NCI-H146 (cell line): Measurements from ENCODE around the gene FUS.
"Not testable (repeated sequence)": the region's sequence is repeated elsewhere in the genome, so short reads cannot be mapped to it uniquely, and the experiment has no call there.

Experiments
- DNase-seq: peaks from one replicate; lab custom pipeline; 2025; lab: John Stamatoyannopoulos, UW

Gene FUS

DNA sequence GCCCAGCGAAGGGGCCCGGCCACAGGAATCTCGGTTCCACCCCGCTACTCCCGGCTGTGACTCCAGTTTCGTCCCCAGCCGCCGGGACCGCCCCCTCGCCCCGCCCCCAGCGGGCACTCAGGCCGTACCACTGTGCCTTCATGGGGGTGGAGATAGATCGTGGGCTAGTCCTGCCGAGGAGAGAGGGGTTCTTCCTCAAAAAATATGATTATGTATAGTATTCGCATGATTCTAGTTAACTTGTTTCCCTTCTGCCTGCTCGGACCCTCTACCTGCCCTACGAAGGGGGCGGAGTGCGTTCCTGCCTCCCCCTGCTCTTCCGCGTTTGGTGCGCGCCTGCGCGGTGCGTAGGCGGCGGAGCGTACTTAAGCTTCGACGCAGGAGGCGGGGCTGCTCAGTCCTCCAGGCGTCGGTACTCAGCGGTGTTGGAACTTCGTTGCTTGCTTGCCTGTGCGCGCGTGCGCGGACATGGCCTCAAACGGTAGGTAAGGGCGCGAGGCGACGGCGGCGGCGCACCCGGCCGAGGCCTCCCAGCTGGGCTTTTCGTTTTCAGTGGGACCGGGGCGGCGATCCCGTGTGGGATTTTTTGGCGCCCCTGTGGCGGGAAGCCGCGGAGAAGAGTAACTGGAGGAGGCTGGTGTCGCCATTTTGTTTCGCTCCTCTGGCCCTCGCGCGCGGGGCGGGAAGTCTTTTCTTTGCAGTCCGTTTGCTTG lies at the start of gene FUS:
Gene FUS, plus strand, starts transcription at position 393 of the 713 bp plus-strand sequence. Its CDS starts 76 bp downstream, at position 469.
- peak; percentile 93 for DNase-seq

DNA sequence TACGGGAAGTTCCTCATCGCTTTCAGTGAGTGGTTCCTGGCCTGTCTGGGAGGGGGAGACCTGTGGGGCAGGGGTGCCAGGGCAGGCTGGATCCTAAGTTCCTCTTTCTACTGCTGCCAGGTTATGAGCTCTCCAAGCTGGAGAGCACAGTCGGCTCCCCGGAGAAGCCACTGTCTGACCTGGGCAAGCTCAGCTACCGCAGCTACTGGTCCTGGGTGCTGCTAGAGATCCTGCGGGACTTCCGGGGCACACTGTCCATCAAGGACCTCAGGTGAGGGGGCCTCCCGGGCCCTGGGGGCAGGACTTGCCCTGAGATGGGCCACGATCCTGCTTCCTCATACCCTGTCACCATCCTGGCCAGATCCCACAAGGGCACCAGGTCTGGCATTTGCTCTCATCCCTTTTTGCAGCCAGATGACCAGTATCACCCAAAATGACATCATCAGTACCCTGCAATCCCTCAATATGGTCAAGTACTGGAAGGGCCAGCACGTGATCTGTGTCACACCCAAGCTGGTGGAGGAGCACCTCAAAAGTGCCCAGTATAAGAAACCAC lies 49.5 kb upstream of the FUS start:
- DNase-seq: no peak

DNA sequence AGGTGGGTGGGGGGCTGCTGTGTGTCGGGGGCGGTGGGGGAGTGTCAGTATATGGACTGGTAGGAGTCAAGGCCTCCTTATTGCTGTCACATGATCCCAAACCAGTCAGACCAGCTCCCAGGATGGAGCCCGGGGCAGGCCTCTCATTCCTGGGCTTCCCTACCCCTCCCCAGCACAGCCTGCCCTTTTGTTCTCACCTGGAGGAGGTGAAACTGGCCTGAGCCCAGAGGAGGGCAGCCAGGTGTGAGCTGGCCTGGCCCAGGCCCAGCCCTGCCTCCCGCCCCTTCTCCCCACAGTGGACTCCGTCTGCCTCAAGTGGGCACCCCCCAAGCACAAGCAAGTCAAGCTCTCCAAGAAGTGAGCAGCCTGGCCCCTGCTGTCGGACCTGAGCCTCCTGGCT lies 49.0 kb upstream of the FUS start:
- DNase-seq: no peak

DNA sequence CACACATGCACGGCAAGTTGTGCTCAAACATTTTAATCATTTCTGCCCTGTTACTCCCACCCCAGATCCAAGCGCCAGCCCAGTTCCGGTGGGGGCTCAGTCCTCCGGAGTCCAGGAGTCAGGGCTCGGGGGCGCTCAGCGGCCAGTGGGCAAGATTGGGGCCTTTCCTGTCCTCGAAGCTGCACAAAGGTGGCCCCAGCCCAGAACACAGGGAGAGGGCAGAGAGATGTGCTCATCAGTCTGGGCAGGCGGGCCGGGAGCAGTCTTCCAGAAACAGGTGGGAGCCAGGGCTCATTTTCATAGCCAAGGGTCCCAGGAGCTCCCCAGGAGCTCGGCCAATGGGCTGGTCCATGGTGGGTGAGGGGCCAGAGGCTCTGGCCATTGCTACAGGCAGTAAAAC lies 48.5 kb upstream of the FUS start:
- DNase-seq: no peak

DNA sequence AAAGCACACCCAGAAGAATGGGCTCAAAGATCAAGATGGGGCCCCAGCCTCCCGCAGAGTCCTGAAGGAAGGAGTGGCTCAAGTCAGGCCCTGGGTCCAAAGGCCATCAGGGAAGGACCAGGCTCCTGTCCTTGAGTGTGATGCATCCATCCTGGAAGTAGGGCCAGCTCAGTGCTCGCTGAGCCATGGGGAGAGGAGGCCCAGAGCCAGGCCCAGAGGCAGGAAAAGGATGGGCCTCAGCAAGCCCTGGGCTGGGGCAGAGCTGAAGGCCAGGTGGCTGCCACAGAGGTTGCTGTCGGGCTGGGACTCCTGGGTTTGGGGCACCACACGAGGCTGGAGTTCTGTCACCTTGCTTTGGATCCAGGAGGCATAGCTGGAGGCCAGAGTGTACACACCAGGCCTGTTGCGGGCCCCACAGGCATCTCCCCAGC lies 48.1 kb upstream of the FUS start:
- no peak for DNase-seq

DNA sequence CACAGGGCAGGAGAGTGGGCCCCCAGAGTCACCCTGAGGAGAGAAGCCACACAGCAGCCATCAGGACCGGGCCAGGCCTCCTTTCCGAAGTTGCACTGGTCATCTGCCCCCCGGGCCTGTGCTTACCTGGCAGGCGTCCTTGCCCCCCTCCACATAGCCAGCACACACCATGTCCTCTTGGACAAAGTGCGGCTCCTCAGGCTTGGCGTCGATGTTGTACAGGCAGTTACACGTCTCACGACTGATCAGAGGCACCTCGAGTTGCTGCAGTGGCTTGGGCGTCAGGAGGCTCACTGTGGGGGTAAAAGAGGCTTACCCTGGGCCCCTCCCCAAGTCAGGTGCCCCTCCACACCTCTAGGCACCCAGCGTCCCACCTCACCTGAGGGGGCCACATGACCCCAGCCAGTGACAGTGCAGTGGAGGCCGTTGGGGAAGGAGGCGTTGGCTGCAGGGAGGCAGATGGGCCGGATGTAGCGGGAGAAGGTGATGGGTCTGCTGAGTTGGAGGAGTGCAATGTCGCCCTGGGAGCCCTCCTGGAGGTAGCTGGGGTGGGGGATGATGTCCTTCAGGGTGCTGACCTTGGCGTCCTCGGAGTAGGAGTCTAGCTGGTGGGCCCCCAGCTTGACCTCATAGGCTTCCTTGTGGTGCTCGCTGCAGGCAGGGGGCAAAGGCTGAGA lies 47.5 kb upstream of the FUS start:
- no peak for DNase-seq

DNA sequence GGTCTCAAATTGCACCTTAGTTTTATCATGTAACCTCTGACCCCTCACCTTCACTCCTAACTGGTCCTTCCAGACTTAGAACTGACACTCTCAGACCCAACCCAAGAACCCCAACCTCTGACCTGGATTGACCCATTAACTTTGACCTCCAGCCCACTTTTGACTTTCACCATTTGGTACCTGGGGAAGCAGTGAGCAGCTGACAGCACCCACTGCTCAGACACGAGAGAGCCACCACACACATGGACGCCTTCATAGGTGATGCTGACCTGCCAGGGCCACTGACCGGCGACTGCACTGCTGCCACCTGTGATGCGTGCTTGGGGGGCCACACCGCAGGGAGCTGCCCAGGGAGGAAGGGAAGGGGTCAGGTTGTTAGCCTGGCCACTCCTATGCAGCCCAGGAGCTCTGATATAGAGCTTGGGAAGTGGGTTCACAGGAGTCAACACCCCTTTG lies 46.9 kb upstream of the FUS start:
- DNase-seq: no peak

DNA sequence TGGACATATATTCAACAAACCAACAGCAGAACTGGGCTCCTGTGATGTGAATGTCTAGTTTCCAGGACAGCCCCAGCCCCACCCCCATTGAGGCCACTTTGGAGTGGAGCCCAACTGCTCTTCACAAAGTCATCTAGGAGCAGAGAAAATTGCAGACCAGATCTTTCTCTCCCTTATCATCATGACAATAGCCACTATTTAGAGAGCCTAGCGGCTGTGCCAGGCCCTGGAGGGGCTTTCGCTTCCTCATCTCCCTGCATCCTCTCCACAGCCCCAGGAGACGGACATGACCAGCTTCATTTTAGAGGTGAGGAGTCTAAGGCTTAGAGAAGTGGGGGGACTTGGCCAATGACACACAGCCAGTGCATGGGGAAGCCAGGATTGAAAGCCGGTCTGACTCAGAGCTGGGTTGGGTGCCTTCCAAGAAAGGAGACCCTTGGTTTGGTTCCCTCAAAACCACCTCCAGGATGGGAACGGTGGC lies 45.8 kb upstream of the FUS start:
- DNase-seq: no peak

DNA sequence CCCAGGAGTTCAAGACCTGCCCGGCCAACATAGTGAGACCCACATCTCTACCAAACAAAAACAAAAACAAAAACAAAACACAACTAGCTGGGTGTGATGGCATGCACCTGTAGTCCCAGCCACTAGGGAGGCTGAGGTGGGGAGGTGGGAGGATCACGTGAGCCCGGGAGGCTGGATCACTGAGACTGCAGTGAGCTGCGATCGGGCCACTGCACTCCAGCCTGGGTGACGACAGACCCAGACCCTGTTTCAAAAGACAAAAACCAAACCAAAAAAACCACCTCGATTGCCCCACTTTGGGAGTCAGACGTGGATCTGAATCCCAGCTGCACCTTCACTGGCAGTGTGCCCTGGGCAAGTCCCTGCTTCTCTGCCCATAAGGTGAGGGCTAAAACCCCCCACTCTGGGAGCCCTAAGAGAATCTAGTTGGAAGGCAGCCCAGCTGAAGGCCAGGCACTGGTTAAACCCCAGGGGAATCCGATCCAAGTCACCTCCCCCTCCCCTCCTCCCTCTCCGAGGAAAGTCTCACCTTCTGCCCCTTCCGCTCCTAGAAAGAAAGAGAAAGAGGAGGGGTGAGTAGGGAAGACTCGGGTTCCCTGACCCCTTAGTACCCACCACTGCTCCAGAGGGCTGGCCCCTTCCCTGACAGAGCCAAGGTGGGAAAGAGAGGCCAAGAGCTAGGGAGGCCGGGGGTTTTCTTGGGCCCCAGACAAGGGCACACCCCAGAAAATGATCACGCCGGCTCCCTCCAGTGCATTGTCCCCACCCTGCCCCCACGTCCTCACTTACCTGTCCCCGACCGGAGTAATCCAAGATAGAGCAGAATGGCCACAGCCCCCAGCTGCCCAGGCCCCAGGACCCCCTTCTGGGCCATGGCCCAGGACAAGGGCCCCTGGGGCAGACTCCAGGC lies 45.1 kb upstream of the FUS start:
- DNase-seq: no peak

DNA sequence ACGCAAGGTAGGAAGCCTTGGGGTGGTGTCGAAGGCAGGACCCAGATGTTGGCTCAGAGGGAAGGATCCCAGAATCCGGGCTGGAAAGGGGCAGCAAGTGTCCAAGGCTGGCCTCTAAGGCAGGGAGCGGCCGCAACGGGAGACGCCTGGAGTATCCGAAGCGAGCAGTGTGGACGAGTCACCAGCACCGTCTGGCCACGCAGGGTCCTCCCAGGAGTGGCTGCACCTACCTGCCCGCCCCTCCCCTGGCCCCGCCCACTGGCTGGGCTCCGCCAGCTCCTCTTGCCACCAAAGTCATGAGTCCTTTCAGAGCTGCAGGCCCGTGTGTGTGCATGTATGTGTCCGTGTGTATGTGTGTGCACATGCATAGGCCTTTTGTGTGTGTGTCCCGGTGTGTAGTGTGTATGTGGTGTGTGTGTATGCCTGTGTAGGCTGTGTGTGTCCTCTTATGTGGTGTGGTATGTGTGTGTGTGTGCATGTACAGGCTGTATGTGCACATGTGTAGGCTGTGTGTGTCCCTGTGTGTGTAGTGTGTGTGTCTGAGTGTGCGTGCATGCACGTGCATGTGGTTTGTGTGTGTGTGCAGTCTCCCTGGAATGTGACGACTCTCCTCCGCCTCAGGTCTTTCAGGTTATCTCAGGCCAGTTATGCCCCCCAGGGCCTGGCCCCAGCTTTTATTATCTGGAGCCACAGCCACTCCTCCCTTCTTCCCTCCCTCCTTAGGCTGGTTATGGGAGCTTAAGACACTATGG lies 44.2 kb upstream of the FUS start, which contains the start of gene PRSS8:
Gene PRSS8, minus strand, starts transcription at position 193 of the 752 bp plus-strand sequence. CDS start 229 bp downstream, outside the sequence.
- DNase-seq: peak; percentile 32

DNA sequence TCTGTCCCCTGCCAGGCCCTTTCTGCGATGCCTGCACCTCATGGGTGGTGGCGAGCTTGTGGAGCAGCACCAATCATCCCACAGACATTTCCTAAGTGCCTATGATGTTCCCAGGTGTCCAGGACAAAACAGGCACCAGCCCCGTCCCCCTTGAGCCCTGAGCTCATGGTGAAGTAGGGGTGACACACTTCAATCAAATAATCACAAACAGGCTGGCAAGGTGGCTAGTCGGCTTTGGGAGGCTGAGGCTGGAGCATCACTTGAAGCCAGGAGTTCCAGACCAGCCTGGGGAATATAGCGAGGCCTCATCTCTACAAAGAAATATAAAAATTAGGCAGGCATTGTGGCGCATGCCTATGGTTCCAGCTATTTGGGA lies 43.7 kb upstream of the FUS start:
- no peak for DNase-seq

DNA sequence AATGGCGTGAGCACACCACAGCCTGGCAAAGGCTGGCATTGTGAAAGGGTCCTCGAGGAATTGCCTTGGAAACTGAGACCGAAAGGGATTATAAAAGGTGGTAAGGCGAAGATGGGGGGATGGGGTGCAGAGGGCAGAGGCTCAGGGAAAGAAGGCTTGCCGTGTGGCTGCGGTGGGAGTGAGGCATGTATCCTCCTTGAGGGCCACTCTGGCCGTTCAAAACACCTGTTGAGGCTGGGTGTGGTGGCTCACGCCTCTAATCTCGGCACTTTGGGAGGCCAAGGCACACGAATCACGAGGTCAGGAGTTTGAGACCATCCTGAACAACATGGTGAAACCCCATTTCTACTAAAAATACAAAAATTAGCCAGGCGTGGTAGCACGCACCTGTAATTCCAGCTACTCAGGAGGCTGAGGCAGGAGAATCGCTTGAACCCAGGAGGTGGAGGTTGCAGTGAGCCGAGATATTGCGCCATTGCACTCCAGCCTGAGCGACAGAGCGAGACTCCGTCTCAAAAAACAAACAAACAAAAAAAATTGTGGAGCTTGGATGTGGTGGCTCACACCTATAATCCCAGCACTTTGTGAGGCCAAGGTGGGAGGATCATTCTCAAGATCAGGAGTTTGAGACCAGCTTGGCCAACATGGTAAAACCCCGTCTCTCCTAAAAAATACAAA lies 43.0 kb upstream of the FUS start:
- DNase-seq: not testable (repeated sequence)

DNA sequence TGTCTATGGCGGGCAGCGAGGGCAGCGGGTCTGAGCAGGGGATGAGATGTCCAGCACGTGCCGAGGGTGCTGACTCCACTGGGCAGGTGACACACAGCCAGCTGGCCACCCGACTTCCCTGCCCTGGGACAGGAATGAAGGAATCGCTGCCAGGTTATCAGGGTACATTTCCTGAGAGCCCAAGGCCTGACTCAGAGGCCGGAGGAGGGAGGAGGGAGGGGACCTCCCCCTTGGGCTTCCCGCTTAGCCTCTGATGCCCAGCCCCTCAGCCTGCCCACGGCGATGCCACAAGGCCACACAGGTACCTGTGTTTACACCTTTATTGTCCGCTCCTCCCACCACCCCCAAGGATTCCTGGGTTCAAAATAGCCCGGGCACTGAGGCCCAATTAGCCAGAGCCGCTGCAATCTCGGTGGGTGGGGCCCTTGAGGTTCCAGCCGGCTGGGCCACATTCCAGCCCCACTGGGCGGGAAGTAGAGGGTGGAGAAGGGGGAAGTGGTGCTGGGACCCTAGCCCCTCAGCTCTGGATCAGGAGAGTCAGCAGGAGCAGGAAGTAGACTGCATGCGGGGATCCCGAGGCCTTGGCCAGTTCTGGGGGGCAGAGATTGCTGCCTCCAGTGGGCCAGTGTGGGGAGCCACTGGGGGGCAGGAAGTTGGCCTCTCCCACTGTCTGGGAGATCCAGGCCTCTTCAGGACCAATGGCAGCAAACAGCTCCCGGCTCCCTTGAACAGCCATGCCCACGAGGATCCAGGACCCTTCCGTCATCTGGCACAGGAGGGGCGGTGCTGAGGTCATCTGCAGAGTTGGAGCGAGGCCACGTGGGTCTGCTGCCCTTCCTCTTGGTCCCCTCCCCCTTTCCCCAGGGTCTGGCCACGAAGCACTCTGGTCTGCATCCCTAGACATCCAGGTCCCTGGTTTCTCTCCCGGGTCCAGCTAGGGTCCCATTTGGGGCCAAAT lies 41.0 kb upstream of the FUS start:
- no peak for DNase-seq

DNA sequence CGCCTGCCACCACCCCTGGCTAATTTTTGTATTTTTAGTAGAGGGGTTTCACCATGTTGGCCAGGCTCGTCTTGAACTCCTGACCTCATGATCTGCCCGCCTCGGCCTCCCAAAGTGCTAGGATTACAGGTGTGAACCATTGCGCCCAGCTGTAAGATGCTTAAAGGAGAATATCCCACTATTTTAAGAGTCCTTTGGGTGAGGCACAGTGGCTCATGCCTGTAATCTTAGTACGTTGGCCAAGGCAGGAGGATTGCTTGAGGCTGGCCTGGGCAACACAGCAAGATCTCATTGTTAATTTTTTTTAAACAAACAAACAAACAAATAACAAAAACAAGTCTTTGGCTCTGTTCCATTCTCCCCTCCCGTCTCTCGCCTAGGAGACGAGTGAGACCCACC lies 38.9 kb upstream of the FUS start:
- not testable (repeated sequence) for DNase-seq

DNA sequence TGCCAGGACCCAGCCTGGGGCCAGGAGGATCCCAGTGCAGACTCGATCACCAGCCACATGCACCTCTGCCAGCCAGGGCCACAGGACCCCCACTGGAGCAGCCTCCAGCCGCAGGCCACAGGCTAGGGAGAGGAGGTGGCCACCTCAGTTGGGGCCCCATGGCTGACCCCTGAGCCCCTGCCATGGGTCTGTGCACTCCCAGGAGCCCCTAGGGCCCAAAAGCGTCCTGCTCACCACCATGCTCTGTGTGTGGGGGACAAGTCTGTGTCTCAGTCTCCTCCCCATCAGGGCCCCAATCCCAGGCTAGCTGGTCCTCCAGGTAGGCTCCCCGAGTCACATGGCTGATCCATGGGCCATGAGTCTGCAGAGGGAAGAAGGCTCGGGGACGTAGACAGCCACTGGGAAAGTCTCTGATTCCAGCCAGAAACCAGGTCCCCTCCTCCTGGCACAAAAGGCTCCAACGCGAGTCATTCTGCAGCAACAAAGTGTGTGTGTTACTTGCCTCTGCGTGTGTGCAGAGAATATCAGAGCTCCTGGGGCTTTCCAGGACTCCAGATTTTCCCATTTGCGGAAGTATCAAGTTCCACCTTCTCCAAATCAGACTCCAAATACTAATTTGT lies 38.3 kb upstream of the FUS start:
- peak; percentile 58 for DNase-seq

DNA sequence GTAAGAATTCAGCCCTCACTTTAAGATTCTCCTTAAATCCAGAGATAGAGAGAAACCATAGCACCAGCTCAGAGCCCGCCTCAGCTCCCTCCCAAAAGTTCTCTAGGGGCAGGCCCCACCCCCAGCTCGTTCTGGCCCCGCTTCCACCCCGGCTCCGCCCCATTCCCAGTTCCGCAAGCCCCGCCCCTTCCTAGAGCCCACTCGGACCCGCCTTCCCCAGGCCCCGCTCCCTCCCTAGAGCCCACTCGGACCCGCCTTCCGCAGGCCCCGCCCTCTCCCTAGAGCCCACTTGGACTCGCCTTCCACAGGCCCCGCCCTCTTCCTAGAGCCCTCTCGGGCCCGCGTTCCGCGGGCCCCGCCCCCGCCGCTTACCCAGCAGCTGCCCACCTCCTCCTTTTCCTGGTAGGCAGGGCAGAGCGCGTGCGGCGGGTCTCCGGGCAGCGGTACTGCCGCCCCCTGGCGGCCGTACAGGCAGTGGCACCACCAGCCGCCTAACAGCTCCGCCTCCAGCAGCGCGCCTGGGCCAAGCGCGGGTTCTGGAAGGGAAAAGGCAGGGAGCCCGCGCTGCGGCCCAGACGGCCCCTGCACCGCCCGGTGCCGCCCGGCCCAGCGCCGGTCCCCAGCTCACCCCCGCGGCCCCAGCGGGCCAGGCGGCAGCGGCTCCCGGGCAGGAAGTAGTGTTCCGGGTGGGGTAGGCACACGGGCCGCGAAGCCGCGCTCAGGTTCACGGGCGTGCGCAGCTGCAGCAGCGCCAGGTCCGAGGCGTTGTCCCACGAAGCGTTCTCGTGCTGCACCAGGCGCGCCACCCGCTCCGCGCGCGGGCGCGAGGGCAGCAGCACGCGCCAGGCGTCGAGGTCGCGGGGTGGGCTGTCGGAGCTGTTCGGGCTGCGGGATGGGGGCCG lies 37.6 kb upstream of the FUS start:
- DNase-seq: peak; percentile 100

DNA sequence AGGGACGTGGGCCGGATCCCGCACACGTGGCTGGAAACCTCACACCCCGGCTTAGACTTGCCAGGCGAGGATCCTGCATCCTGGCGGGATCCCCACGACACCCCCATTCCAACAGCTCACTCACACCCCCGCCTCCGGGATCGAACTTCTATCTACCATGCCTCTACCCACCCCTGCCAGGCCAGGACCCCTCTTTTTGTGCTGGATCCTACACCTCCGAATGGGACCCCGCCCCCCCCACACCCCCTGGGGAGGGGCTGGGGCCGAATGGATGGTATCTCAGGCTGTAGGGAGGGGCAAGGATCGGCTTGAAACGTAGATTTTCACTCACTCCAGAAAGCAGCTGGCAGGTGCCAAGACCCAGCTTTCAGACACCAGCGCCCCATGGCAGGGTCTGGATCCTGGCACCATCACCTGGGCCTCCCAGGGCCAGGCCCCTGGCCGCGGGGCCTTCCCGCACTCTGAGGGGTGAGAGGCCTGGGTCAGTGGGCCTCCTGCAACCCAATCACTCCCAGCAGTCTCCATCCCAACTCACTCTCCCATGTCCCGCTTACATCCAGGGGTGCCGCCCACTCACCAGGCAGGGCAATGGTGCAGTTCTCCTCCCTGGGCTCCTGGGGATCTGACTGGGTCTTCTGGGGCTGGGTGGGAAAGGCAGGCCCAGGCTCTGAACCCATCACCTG lies 36.8 kb upstream of the FUS start:
- DNase-seq: no peak
